NCI-H2081 (cell line): ENCODE results near the gene SRR.
"Not testable (repeated sequence)": the region's sequence is repeated elsewhere in the genome, so short reads cannot be mapped to it uniquely, and the experiment has no call there.

Source experiments
- DNase-seq, 2 experiments: peaks; one replicate each; lab custom pipeline; 2025; lab: John Stamatoyannopoulos, UW

SRR gene

DNA sequence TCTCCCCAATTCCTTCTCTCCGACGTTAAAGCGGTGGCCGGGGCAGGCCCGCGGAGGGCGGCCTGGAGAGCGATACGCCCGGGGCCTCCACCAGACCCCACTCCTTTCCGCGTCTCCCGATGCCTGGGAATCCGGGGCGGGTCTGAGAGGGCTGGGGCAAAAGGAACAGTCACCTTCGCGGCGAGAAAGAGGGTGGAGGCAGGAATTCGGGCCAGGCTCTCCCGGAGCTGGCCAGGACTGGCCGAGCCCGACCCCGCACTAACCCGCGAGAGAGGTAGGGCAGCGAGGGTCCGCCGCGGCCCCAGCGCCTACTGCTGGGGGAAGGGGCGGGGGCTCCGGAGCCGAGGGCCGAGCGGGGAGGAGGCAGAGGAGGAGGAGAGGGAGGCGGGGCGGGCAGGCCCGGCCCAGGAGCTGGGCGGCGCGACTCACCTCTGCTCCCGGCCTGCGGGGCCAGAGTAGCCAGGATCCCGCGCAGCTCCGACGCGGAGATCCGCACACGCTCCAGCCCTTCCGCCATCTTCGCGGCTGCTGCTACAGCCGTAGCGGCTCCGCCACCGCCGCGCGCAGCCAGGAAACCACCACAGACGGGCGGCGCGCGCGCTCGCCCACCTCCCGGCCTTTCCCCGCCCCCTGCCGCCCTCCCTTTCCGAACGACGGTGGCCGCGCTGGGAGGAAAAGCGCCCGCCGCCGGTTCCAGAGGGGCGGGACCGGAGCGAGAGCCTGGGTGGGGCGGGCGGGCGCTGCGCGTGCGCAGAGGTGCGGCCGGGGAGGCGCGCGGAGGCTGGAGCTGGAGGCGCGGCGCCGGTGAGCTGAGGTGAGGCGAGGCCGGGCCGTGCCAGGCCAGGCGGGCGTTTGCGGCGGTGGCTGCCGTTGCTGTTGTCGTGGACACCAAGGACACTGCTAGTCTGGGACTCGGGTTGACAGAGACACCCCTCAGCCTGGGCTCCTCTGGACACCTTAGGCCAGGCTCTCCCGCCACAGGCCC, at the start of gene SRR, which contains the start of gene SMG6:
Gene SRR (plus strand): TSS at position 747 of the 985 bp plus-strand sequence. CDS start 11,611 bp downstream, outside the sequence.
Gene SMG6 (minus strand): TSS at position 582 of the 985 bp plus-strand sequence. CDS start 65 bp downstream, at position 517.
- DNase-seq = peak; percentile 82 to 84

DNA sequence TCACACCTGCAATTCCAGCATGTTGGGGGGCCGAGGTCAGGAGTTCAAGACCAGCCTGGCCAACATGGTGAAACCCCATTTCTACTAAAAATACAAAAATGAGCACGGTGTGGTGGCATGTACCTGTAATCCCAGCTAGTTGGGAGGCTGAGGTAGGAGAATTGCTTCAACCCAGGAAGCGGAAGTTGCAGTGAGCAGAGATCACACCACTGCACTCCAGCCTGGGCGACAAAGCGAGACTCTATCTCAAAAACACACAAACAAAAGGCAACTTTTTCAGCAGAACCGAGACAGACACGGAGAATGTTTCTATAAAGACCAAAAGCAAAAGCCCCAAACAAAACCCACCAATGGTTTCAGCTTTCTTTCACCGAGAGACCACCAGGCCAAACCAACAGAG, 44.9 kb upstream of the SRR start:
- DNase-seq = not testable (repeated sequence)

GRCh38 chr17:2259769-2260536, 43.8 kb upstream of the SRR start:
- no peak for DNase-seq

DNA sequence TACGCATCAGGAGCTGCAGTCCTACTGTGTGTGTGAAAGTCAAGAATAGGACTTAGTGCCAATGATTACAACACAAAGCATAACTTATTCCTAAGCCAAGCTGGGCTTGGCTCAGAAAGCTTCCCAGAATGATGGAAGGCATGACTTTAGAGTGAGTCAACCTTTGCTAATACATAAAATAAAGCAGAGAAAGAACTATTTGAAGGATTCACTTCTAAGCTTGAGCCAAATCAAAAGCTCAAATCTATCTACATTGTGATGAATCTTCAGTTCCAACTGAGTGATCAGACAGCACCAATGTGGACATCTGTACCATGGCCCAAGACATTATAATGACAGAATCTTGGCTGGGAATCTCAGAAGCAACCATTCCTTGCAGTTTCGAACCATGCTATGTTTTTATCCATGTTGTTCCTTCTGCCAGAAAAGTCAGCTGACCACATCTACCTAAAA, 41.6 kb upstream of the SRR start:
- no peak for DNase-seq

DNA sequence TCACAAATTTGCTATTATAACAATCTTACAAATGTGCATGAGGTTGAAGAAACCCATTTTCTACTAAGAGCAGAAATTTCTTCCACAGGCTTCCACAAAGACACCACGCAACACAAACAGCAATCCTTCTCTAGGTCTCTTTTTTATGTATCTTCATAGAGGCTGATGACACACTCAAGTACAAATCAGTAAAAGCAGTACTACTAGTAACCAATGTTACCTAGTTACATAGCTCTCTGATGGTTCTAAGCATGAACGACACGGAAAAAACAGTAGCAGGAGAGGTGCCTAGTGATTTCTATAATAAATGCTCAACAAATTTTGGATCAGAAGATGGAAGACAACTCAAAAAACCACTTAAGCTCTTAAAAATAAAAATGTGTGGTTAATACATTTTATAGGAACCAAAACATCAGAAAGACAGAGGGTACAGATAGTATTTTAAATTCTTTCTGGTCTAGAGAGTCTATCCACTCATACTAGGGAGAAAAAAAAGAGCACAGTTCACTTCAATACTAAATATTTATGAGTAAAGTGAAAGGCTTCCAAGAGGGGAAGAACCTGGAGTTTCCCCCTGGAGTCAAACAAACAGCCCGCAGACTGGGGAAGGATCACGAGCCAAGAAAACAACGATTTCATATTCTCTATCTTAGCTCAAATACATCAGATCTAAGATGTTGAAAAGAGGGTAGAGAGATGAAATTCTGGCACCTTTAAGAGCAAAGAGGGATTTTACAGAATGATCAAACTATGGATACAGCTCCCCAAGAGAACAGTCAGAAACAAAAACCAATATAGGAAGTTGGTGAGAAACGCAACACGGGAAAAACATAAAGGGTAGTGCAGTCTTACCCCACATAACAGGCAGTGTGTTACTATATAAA, 40.3 kb upstream of the SRR start:
- no peak for DNase-seq

DNA sequence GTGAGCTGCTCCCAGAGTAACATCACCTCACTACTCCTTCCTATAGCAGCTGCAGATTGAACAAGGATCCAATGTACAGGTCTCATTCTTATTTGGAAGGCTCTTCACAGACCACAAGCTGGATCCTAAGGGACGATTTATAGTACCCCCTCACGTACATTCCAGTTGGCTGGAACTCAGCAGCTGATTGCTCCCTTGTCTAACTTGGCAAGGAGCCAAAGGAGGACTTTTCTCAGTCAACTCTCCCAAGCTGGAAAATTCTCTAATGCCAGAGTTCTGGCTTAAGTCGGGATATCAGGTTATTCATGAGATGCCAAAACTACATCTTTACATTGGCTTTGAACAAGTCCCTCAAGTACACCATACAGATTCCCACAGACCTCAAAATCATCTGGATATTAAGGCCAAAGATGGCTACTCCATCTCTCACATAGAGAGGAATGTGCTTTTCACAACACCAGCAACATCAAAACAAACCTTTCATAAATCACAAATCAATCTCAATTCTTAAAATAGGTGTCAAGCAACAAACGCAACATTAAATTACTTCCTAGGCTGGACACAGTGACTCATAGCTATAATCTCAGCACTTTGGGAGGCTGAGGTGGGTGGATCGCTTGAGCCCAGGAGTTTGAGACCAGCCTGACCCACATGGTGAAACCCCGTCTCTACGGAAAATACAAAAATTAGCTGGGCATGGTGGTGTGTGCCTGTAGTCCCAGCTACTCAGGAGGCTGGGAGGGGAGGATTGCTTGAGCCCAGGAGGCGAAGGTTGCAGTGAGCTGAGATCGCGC, 39.5 kb upstream of the SRR start:
- no peak for DNase-seq

DNA sequence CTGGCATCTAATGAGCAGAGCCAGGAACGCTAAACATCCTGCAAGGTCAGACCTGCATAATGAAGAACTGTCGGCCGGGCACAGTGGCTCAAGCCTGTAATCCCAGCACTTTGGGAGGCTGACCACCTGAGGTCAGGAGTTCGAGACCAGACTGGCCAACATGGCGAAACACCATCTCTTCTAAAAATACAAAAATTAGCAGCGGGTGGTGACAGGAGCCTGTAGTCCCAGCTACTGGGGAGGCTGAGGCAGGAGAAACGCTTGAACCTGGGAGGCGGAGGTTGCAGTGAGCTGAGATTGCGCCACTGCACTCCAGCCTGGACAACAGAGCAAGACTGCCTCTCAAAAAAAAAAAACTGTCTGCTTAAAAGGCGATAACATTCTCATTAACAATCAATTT, 38.6 kb upstream of the SRR start:
- not testable (repeated sequence) for DNase-seq

DNA sequence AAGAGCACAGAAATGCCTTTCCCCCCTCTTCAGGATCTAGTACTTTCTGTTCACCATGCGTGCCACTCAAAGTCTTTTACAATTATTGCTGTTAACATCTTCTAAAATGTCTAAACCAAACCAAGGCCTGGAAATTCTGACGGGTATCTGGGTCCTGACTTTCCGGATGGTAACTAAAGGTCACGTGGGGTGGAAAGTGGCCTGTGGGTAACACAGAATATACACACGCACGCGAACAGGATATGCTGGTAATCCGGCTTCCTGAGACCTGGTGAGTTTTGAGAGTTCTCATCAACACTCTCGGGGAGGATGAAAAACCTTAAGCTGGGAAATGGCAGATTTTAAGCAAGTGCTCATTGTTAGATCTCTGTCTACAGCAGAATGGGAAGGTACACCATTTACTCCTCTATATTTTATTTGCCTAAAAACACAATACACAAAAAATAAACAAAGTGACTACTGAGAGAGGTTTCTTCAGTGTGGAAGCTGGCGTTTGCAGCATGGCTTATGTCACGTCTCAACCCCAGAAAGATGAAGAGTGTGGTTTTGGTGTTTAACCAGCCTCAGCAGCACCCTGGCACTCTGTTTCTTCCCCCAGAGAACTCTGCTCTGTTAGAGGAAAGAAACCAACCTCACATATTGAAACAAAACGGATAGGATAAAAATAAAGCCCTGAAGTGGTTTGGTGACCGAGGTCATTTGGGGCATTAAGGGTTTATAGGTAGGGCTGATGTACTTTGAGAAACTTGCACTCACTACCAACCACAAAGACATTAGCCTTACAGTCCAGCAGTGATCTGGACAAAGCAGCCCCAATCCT, 37.5 kb upstream of the SRR start:
- DNase-seq = no peak

- DNase-seq = no peak
Observed at GRCh38 chr17:2266865-2267228, 36.9 kb upstream of the SRR start.

DNA sequence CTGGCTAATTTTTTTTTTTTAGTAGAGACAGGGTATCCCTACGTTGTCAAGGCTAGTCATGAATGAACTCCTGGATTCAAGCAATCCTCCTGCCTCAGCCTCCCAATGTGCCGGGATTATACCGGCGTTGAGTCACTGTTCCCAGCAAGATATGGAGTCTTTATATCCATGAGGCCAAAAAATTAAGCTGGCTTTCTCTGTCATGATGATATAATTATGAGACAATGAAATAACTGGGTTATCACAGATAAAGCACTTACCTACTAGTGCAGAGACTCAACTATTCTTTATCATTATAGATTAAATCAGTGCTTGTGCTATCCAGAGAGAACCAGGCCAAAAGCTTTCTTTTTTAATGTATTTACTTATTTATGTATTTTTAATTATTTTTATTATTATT, 36.4 kb upstream of the SRR start:
- no peak for DNase-seq

- DNase-seq = no peak
Observed at GRCh38 chr17:2271985-2272702, 31.6 kb upstream of the SRR start.

DNA sequence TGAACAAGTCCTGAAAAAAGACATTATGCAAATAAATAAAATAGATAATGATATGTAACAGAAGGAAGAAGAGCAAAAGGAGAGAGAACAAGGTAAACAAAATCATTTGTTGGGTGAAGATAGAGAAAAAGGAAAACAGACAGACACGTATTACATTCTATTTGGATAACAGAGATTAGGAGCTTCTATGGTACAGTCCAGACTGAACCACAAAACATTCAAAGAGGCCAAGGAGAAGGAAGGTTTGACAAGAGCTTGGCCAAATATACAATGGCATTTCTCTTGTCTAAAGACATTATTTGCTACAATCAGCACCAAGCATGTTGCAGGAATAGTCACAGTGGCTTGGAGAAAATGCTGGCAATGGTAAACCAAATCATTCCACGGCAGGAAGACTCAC, 29.3 kb upstream of the SRR start:
- no peak for DNase-seq

DNA sequence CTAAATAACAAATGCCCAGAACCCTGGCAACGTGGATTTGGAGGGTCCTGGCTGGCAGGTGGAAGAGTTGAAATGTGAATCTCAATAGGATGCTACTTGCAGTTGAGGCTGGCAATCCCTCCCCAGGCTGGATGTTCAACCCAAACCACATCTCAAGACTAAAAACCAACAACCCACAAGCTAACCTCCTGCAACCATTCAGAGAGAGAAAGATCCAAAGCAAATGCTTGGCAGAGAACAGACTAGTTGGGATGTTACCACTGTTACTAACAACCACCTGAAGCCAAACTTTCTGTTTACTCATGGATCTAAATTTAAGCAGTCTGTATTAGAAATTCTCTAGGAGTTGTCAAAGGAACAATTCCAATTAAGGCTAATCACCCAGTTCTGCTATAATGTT, 28.0 kb upstream of the SRR start:
- DNase-seq = no peak

DNA sequence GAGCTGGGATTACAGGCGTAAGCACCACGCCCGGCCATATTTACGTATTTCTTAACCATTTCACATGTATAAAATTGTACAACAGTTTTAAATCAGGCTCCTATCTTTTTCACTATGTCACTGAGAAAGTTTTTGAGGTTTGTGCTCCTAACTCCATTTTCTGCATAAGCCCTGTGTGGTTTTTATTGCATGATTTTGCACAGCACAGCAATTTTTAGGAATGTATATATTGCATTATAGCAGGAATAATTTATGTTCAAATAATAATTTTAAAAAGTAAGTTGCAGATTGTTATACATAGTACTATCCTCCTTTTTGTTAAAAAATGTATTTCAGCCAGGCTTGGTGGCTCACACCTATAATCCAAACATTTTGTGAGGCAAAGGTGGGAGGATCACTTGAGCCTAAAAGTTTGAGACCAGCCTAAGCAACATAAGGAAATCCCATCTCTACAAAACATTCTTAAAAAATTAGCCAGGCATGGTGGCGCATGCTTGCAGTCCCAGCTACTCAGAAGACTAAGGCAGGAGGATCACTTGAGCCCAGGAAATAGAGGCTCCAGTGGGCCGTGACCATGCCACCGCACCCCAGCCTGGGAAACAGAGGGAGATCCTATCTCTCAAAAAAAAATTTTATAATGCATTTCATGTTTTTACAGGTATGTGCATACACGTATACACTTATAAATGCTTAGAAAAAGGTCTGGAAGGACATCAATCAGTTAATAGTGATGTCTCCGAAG, 26.1 kb upstream of the SRR start:
- no peak for DNase-seq

DNA sequence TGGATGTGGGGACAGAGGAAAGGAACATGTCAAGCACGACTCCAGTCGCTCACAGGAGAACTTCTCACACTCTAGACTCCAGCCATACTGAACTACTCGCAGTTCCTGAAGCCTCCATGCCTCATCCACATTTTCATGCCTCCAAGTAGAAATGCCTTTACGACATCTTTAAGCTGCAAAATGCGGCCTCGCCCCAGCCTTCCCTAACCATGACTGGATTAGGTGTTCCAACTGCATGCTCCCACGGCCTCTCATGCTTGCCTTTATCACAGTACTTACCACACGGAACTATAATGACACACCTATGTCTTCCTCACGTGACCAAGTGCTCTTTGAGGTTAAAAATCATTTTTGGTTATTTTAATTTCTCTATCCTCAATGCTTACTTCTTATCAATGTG, 24.0 kb upstream of the SRR start:
- DNase-seq = no peak

DNA sequence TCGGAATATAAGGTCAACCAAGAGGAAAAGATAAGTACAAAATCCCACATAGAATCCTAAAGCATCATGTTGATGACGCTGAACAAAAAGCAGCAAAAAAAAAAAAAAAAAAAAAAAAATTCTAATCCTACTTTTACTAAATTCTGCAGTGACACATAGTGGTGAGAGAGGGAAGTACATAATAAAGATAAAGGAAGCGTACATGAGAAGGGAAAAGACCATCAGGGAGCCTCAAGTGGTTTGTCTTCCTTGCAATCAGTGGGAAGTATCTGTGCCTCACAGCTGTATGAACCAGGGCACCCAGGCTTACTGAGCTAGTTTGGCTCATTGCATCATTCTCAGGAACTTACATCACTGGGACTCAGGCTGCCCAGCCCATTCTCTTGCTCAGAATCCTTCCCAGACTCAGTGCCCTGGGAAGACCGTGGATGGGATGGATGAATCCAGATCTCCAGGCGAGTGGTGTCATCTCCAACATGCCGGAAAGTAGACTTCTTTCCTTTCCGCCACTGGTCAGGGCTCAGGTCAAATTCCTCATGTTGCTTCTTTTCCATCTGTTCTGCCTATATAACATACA, 21.4 kb upstream of the SRR start:
- DNase-seq = peak; percentile 17 to 29

GRCh38 chr17:2283302-2283701, 20.4 kb upstream of the SRR start:
- DNase-seq = no peak

GRCh38 chr17:2289878-2290478, 13.8 kb upstream of the SRR start:
- DNase-seq = no peak
